ENCODE measurements around the gene CDCA3. TPM values are rescaled to one million over a fixed set of nuclear protein-coding genes. Genes with fewer than 3 reads are reported as not detected.

CDCA3 gene
- total and polyA plus RNA-seq, 2 of the 4 experiments (the other 2 are of a cell fraction): 23.5 to 61.0 TPM

- no peak overlapping the region for H3K18ac ChIP-seq (ENCODE audit: low read depth, low read length)
- no peak overlapping the region for H2BK20ac ChIP-seq (ENCODE audit: low read depth, low read length)
- no peaks in the 10 kb centered on the region for H3K27me3 ChIP-seq (ENCODE audit: control insufficient read depth, insufficient read depth, low read length)
- peaks cover 7% of the 10 kb centered on the region for H3K4me1 ChIP-seq (ENCODE audit: control insufficient read depth, insufficient read depth, low read length)
- H4K8ac ChIP-seq (ENCODE audit: low read depth in 2 of 2, low read length in 2 of 2): no peak overlapping the region
- no peak overlapping the region for H3K4me2 ChIP-seq (ENCODE audit: low read depth, low read length)
- ChIA-PET CTCF (interaction anchor here (1.0 kb wide), 1 partner anchor 57 kb away, joined by 4 read pairs; no protein-coding TSS in a partner anchor), POLR2A (ENCODE audit: unreplicated experiment) (no interaction called here)
- peaks cover 14 to 43% of the 10 kb centered on the region in 2 experiments for H3K79me1 ChIP-seq (ENCODE audit: low read depth in 1 of 2, low read length in 2 of 2)
- no peak for TF ChIP-seq RCOR1 (IDR thresholded peaks at IDR 0.05; ENCODE audit: insufficient replicate concordance, low read length)
- TF ChIP-seq CEBPB (IDR thresholded peaks at IDR 0.05; ENCODE audit: low read depth, low read length): no peak
- TF ChIP-seq MXI1 (IDR thresholded peaks at IDR 0.05; ENCODE audit: borderline replicate concordance, low read depth, low read length): no peak
- TF ChIP-seq MAFK (IDR thresholded peaks at IDR 0.05; ENCODE audit: low read depth, low read length): no peak
- TF ChIP-seq MAZ (IDR thresholded peaks at IDR 0.05; ENCODE audit: borderline replicate concordance, low read depth, low read length): no peak
- no peak for TF ChIP-seq POLR2A (IDR thresholded peaks at IDR 0.05; ENCODE audit: low read depth, low read length)
- TF ChIP-seq FOS (IDR thresholded peaks at IDR 0.05; ENCODE audit: low read depth, low read length): no peak
- no peak for TF ChIP-seq RAD21 (IDR thresholded peaks at IDR 0.05; ENCODE audit: low read length)
- TF ChIP-seq, protein P1, sequence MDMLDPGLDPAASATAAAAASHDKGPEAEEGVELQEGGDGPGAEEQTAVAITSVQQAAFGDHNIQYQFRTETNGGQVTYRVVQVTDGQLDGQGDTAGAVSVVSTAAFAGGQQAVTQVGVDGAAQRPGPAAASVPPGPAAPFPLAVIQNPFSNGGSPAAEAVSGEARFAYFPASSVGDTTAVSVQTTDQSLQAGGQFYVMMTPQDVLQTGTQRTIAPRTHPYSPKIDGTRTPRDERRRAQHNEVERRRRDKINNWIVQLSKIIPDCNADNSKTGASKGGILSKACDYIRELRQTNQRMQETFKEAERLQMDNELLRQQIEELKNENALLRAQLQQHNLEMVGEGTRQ (IDR thresholded peaks at IDR 0.05; ENCODE audit: low read depth, low read length): no peak
- TF ChIP-seq CHD1 (IDR thresholded peaks at IDR 0.05; ENCODE audit: low read depth, low read length): no peak
- TF ChIP-seq NFE2L2 (IDR thresholded peaks at IDR 0.05; ENCODE audit: low read depth, low read length): no peak
- no peak for TF ChIP-seq CTCF (conservative IDR thresholded peaks at IDR 0.05; ENCODE audit: low read depth, low read length)
- no peak for TF ChIP-seq SMC3 (IDR thresholded peaks at IDR 0.05; ENCODE audit: low read depth, low read length)
- TF ChIP-seq RFX5 (IDR thresholded peaks at IDR 0.05; ENCODE audit: low read depth, low read length): no peak
- no peak overlapping the region for H2AK5ac ChIP-seq (ENCODE audit: low read depth, low read length)
- no peak overlapping the region for H3K9ac ChIP-seq (ENCODE audit: low read depth, low read length)
- no peak overlapping the region for H3K23ac ChIP-seq (ENCODE audit: low read depth, low read length)
- no peak overlapping the region for H2BK120ac ChIP-seq (ENCODE audit: low read depth, low read length)
- BruUV-seq (replicated peaks): no TSS peak
- intact Hi-C loops (cut with micrococcal nuclease) (no loop called here), dilution Hi-C loops (cut with HindIII; ENCODE audit: low sequenced_read_pairs, unreplicated experiment) (no loop called here), in situ Hi-C loops (cut with MboI; ENCODE audit: low sequenced_read_pairs) (no loop called here)
- WGBS, 2 experiments (ENCODE audit: extremely low coverage in 2 of 2, insufficient read length in 1 of 2): no CpG with 5 or more reads among the region's 1 CpG
- ATAC-seq (ENCODE audit: low read depth) (no peak), DNase-seq (no peak)
- no peak overlapping the region for H4K5ac ChIP-seq (ENCODE audit: low read depth, low read length)
- H3K4ac ChIP-seq (ENCODE audit: low read depth, low read length): no peak overlapping the region
- H3K36me3 ChIP-seq (ENCODE audit: control insufficient read depth, insufficient read depth, low read length): peaks cover 64% of the 10 kb centered on the region
- H2AK9ac ChIP-seq (replicated peaks; ENCODE audit: low read depth, low read length, poor library complexity): no peak overlapping the region
- no peak overlapping the region for H3K27ac ChIP-seq (ENCODE audit: insufficient read depth, low read length)
- H3K4me3 ChIP-seq (ENCODE audit: insufficient read depth, low read depth, low read length): no peak overlapping the region
- no peak overlapping the region for H4K91ac ChIP-seq (ENCODE audit: insufficient read depth, low read depth, low read length)
- no peak overlapping the region for H3K14ac ChIP-seq (replicated peaks; ENCODE audit: low read depth, low read length)
- H2AFZ ChIP-seq (replicated peaks; ENCODE audit: low read length, poor library complexity): no peak overlapping the region
- no peak overlapping the region for H3K56ac ChIP-seq (ENCODE audit: extremely low read depth, insufficient read depth, low read length)
- H2BK15ac ChIP-seq (ENCODE audit: low read depth, low read length): no peak overlapping the region
- no peak overlapping the region for H2BK5ac ChIP-seq (ENCODE audit: low read depth, low read length, poor library complexity, severe bottlenecking)
- peaks cover 4% of the 10 kb centered on the region; the same call in 1 of the 2 replicates for H3K9me1 ChIP-seq (ENCODE audit: insufficient read depth, low read length)
- peaks cover 12% of the 10 kb centered on the region for H4K20me1 ChIP-seq (ENCODE audit: insufficient read depth, low read length)
- H3K9me3 ChIP-seq (ENCODE audit: control insufficient read depth, insufficient read depth, low read length): no peaks in the 10 kb centered on the region
Observed at GRCh38 chr12:6834254-6834653, 16.8 kb downstream of the CDCA3 start.
